ENCODE data around the gene STARD4. TPM values are rescaled to one million over a fixed set of nuclear protein-coding genes. Genes with fewer than 3 reads are reported as not detected.

STARD4 gene
- total RNA-seq, 1 experiment from 2014 or later, result 61.8 TPM

DNA sequence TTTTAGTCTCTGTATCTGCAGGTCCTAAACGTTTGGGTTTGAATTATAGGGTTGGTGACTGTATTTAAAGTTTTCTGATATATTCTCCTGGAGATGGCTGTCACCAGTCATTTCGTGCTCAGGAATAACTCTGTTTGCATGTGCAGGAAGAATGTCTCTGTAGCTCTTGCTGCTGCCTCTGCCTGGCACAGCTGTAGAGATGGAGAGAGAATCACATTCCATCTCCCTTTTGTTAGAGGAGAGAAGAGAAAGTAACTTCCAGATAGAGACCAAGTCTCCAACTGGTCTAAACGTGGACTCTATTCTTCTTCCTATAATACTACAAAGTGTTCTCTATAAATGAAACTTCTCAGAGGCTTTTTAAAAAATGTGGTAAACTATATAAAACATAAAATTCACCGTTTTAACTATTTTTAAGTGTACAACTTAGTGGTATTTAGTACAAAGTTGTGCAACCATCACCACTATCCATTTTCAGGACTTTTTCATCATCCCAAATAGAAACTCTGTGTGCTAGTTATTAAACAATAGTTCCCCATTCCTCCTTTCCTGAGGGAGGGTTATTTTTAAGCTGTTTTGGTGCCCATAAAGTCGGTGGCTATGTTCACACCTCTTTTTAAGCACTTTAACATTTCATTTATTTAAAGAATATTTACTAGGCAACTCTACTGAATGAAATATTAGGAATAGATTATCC, 20.7 kb upstream of the STARD4 start:
- no peak for DNase-seq (ENCODE audit: low spot score)
- in situ Hi-C loops (cut with HindIII; ENCODE audit: low sequenced_read_pairs), result no loop called here

DNA sequence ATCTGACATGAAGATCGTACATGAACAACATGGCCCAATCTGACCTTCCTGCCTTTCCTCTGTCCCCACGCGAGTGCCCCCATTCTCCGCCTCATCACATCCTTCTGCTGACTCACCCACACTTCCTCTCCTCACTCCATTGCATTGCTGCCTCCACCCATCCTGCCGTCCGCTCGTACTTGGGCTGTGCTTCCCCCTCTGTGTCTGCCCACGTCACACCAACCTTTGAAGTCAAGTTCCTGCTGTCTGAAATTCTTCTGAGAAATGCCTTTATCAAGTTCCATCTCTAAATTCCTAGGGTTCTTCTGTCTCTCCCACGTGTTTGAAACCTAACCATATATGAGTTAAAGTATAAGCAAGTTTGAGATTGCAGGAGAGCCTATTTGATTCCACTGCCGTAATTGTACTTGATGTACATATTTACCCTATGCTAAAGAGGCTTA, 18.0 kb upstream of the STARD4 start:
- no peak for DNase-seq (ENCODE audit: low spot score)
- in situ Hi-C loops (cut with HindIII; ENCODE audit: low sequenced_read_pairs), result no loop called here

DNA sequence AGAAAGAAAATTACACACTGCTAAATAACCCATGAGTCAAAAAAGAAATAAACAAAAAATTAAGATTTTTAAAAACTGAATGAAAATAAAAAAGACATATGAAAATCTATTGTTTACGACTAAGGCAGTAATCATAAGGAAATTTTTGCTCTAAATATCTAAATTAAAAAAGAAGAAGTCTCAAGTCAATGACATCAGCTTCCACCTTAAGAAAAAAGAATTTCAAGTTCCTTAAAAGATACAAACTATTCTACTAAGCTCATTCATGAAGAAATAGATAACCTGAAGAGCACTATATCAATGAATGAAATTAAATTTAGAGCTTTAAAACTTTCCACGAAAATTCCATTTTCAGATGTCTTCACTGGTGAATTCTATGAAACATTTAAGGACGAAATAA, 15.7 kb upstream of the STARD4 start:
- in situ Hi-C loops (cut with HindIII; ENCODE audit: low sequenced_read_pairs), result no loop called here
- no peak for DNase-seq (ENCODE audit: low spot score)

DNA sequence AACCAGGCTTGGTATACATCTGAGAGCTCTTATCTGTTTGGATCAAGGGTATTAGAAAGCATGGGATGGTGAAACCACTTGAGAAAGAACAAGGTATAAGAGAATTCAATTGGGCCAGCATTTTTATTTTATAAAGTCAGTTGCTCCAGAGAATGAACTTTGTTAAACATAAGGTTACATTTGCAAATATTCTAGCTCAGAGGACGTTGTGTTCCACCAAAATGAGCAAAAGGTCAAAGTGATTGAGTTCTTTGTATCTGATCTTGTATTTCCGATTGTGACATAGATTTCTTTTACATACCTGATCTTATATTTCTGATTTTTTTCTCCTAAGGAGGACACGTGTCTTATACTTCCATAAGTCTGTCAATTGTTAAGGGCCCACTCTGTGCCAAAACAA, 8.6 kb upstream of the STARD4 start:
- in situ Hi-C loops (cut with HindIII; ENCODE audit: low sequenced_read_pairs), result no loop called here
- no peak for DNase-seq (ENCODE audit: low spot score)

DNA sequence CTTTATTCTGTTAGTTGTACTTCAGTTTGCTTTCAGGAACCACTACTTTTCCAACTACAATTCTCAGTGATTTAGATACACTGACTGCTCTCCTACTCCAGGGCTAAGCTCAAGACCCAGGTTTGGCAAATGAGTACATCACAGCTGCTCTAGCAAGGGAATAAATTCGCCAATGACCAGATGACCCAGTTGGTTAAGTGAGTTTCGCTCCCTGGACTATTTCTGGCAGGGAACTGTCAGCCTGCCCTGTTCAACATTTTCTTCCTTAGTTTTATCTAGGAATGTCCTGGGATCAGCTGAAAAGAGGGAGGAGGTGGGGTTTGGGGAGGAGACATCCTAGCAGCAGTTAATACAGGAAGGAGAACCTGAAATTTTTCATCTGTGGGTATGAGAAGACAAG, 6.4 kb upstream of the STARD4 start:
- in situ Hi-C loops (cut with HindIII; ENCODE audit: low sequenced_read_pairs), result no loop called here
- no peak for DNase-seq (ENCODE audit: low spot score)

DNA sequence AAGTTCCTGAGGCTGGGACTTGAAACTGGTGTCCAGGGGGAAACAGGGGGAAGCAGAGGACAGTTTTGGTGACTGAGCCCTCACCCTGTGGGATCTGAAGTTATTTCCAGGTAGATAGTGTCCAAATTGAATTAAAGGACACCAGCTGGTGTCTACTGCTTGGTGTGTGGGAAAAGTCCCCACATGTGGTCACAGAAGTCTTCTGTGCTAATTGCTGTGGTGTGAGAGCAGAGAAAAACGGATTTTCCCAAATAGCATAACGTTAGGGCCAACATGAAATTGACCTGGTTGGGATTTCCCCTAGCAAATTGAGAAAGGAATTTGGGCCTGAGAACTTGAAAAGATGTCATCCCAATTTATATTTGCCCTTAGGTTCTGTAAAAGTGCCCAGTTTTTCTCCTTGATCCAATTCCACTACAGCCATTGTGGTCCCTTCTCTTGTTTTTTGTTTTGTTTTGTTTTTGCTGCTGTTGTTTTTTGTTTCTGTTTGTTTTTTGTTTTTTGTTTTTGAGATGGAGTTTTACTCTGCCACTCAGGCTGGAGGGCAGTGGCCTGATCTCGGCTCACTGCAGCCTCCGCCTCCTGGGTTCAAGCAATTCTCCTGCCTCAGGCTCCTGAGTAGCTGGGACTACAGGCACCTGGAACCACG, 5.6 kb upstream of the STARD4 start:
- in situ Hi-C loops (cut with HindIII; ENCODE audit: low sequenced_read_pairs), result no loop called here
- DNase-seq (ENCODE audit: low spot score), result no peak

DNA sequence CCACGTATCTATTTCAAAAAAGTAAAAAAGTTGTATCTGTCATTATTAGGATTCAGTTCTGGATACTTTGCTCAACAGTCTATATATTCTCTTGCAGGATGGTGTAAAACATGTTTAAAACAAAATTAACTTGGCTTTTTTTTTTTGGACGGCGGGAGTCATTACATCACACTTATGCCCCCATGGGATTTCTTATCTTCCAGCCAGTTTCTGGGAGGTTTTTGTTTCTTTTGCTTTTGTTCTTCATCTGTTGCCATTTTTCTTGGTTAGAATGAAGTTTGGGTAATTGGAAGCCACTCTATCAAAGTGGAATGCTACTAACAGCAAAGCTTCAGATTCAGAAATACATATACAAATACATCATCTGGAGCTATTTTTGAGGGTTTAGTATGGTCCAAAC, 1.8 kb upstream of the STARD4 start:
- in situ Hi-C loops (cut with HindIII; ENCODE audit: low sequenced_read_pairs), result no loop called here

DNA sequence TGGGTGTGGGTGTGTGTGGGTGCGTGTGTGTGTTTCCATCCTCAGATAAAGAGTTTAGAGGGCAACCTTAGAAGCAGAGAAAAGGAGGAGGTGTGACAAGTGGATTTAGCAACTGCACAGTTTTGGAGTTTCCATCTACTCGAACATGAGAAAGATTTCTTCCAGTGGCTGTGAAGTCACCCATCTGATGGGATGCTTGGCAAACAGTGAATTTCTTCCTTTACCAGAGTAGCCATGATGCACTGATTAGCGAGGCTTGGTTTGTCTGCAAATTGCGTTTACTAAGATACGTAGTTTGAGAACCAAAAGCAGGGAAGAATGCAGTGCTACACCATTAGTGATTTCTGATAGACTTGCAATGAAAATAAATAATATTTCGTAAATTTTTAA, 791 bp upstream of the STARD4 start:
- DNase-seq (ENCODE audit: low spot score), result no peak
- in situ Hi-C loops (cut with HindIII; ENCODE audit: low sequenced_read_pairs), result no loop called here

More for the DNA sequence above, 1.8 kb upstream of the STARD4 start:
- no peak for DNase-seq (ENCODE audit: low spot score)

DNA sequence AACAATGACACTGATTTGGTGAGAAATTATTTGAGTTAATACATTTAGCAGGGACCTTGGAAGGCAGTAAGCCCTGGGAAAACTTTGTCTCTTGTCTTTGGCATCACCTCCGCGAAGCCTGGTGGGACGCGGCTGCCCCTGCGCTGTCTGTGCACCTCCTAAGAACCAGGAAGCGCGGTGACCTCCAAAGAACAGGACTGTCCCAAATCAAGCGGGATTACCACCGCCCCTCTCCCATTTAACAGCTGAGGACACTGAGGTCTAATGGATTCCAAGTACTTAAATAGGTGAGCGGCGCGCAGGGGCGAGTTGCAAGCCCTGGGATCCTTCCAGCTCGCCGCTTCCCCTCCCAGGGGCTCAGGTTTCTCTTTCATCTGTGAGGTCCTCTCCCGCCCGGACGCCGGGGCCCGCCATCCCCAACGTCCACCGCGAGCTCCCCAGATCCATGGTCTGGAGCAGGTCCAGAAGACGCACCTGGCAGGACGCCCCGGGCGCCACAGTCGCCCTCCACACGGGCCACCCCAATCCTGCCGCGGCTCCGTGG, 432 bp downstream of the STARD4 start:
- in situ Hi-C loops (cut with HindIII; ENCODE audit: low sequenced_read_pairs), result no loop called here
- DNase-seq (ENCODE audit: low spot score), result no peak

DNA sequence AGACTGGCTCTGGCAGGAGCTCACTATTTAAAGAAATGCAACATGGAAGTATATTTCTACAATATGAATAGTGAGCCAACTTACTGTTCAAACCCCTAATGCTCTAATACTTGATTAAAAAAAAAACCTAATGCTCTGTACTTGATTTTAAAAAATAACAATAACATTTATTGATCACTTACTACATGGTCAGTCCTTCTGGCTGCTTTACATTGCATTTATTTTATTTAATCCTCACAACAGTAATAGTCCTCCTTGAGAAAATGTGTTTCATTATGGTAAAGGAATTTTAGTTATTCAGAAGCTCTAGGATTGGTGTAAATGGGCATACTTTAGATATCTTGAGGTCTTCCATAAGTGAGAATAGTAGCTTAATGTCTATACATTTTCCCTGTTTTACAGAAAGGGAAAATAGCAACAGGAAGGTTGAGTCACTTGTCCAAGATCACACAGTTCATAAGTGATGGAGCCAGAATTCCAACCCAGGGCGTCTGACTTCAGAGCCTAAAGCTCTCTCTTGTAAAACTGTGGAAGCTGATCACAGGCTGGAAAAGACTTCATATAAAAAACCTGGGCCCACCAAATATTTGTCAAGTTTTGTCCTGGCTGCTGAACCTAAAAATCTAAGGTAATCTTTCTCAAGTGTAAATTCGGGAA, 1.0 kb downstream of the STARD4 start:
- DNase-seq (ENCODE audit: low spot score), result peak; percentile 52
- in situ Hi-C loops (cut with HindIII; ENCODE audit: low sequenced_read_pairs), result no loop called here

DNA sequence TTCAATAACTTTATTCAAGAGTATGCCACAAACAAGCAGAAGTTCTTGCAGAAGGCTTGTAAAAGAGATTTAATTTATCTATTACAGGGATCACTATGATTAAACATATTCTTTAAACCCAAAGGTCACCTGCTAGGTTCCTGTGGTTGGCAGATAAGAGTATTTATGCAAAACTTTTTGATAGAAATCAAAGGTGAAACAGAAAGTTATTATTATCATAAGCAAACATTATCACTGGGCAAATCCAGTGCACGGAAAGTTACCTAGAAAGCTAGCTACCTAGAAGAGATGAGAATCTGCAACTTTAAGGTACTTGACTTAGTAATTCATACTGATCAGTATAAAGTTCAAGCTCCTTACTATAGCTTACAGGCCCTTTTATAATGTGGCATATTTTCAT, 3.2 kb downstream of the STARD4 start:
- no peak for DNase-seq (ENCODE audit: low spot score)
- in situ Hi-C loops (cut with HindIII; ENCODE audit: low sequenced_read_pairs), result no loop called here

DNA sequence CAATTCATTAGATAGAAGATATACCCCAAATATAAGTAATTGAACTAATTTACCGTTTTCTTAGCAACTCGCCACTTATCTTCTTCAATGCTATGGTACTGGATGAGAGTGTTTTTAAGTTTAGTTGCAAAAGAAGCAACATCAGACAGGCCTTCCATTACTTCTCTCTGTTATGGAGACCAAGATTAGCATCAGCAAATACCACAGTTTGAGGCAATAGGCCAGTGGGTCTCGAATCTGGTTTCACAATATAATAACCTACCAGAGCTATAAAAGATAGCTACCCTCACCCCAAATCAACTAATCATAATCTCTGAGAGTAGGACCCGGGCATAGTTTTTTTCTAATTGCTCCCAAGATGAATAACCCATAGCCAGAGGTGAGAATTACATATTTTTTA, 5.1 kb downstream of the STARD4 start:
- DNase-seq (ENCODE audit: low spot score), result no peak
- in situ Hi-C loops (cut with HindIII; ENCODE audit: low sequenced_read_pairs), result no loop called here

DNA sequence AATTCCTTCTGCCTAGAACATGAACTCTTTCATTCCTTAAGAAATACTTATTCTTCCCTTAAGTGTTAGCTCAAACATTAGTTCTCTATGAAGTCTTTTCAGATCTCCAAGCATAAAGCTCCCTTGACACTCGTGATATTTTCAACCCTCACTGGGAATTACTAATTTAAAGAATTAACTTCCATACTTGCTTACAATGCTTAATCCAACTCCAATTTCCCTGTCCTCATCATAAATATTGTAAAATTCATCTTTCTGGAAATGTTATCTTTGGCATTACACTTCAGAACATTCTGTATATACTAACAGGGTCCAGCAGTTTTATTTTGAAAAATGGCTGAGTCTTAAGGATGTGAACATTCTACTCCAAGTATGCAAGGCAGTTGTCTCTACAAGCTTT, 7.2 kb downstream of the STARD4 start:
- DNase-seq (ENCODE audit: low spot score), result no peak
- in situ Hi-C loops (cut with HindIII; ENCODE audit: low sequenced_read_pairs), result no loop called here

DNA sequence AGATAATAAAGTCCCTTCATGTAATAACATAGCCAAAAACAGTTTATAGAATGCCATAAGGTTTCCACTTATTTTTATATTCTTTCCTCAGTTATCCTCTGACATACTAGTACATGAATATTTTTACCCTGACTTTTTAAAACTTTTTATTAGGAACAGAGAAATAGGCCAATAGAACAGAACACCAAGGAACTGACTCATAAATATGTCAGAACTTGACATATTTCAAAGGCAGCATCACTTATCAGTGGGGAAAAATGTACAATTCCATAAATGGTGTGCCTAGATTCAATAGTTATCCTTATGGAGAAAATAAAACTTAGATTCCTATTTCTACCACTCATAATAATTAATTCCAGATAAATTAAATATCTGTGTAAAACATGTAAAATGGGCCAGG, 9.4 kb downstream of the STARD4 start:
- in situ Hi-C loops (cut with HindIII; ENCODE audit: low sequenced_read_pairs), result no loop called here
- no peak for DNase-seq (ENCODE audit: low spot score)

DNA sequence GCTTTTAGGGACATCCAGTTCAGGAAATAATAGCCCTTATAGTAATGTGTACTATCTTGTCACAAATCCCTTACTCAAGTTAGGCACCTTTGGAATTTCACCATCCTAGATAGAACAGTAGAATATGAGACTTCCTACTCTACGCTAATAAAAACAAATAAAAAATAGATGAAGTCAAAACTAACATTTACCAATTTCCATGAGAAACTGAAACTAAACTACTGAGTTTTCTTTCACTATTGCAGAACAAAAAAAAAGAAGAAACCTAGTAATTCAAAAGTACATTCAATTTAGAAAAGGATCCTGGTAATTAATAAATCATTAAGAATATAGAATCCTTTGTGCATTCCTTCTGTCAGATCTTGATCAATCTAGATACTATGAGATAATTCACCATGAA, 14.0 kb downstream of the STARD4 start:
- in situ Hi-C loops (cut with HindIII; ENCODE audit: low sequenced_read_pairs), result no loop called here
- DNase-seq (ENCODE audit: low spot score), result no peak

DNA sequence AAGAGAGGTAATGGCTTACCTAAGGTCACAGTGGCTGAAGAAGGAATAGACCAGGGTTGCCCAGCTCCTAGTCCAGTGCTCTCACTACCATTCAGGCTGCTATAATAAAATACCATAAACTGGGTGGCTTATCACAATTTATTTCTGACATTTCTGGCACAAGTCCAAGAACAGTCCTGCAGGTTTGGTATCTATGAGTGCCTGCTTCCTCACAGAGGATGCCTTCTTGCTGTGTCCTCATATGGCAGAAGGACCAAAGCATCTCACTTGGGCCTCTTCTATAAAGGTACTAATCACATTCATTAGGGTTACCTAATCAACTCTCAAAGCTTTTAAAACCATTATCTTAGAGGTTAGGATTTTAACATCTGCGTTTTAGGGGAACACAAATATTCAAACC, 17.2 kb downstream of the STARD4 start:
- DNase-seq (ENCODE audit: low spot score), result peak; percentile 74
- in situ Hi-C loops (cut with HindIII; ENCODE audit: low sequenced_read_pairs), result no loop called here

DNA sequence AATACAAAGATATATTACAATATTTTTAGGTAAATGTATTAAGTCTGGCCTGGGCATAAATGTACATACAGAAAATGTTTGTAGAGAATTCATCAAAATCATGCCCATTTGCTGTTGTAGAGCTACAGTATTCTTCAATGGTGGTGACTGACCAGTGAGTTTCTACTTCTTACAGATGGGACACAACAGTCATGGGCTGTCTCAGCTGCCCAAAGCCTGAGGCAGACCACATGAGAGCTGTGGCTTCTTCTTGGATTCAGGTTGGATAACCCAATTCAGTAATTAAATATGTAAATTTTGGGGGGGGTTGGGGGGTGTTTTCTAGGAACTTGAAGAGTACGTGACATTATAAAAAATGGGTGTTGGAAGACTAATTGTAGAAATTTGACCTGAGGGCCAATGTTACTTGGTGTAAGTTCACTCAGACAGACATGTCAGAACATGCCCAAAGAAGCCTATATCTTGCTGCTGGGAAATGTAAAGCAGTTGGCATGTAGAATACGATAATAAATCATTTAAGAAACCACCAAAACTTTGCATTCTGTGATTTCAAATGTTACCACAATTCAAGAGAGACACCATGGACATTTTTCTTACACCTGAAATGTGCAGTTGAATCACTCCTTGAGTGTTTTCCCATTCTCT, 17.9 kb downstream of the STARD4 start:
- no peak for DNase-seq (ENCODE audit: low spot score)
- in situ Hi-C loops (cut with HindIII; ENCODE audit: low sequenced_read_pairs), result no loop called here

DNA sequence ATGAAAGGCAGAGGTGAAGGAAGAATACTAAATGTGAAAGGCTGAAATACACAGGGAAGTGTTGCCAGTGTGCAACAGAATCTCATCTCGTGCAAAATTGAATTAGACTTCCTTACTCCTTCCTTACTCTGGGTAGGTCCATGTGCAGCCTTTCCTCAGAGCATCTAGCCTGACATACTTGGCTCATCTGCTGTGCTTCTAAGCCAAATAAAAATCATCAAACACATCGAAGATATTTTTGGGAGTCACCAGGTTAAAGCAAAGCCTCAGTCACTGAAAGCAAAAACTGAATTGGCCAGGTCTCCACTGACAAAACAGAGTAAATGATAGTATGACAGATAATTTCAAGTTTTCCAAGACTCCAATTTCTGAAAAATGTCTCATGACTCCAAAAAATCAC, 19.3 kb downstream of the STARD4 start:
- in situ Hi-C loops (cut with HindIII; ENCODE audit: low sequenced_read_pairs), result no loop called here
- peak; percentile 65 for DNase-seq (ENCODE audit: low spot score)

DNA sequence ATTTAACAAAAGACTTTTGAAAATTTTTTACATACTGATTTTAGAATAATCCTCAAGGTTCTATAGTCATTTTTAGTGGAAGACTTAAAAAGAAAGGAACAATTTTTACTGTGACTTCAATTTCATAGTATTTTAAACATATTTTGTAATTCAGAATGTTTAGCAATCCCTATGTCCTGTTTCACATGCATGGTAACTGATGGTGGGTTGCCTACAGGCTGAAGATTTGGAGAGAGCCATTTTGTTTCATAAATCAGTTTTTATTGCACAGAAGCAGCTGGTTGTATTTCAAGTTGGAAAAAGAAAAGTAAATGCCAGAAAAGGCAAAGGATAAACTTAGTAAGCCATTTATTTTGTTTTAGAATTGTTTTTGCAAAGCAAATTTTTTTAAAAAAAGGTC, 24.0 kb downstream of the STARD4 start:
- DNase-seq (ENCODE audit: low spot score), result no peak
- in situ Hi-C loops (cut with HindIII; ENCODE audit: low sequenced_read_pairs), result no loop called here

DNA sequence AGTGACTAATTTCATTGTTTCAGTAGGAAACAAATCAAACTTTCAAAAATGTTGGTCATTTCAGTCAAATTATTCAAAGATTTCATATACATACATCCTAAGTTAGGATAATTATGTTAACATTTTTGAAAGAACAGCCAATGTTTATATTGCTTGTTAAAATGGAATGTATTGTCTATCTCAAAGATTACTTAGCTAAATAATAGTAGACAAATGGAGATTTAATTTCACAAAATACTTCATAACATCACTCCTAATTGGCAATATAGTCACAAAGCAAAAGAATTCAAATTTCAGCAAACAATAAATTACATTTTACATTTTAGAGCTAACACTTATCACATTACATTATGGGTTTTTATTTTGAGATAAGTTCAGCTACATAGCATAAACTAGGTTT, 25.4 kb downstream of the STARD4 start:
- no peak for DNase-seq (ENCODE audit: low spot score)
- in situ Hi-C loops (cut with HindIII; ENCODE audit: low sequenced_read_pairs), result no loop called here

Data from G401 (cell line).